Measurements from ENCODE around the gene PPP1R16B.

GRCh38 chr20:38930242-38930569, 124.7 kb downstream of the PPP1R16B start:
- no peak for TF ChIP-seq CTCF (tag by site-specific recombination; IDR thresholded peaks at IDR 0.05)
- TF ChIP-seq HOXA7 (CRISPR knock-in tag; IDR thresholded peaks at IDR 0.05; ENCODE audit: borderline replicate concordance): no peak
- no peak for TF ChIP-seq ZNF146 (tag by site-specific recombination; IDR thresholded peaks at IDR 0.05)
